Measurements from ENCODE around the gene MATCAP1. TPM values are rescaled to one million over a fixed set of nuclear protein-coding genes. Genes with fewer than 3 reads are reported as not detected.

MATCAP1 gene
- total RNA-seq, 1 experiment from 2014 or later, result 51.2 TPM

- Histone ChIP-seq H3K9ac (ENCODE audit: extremely low read depth, insufficient read length, low read length) (no peak within 1 kb of the TSS), H3K4ac (ENCODE audit: low read depth, low read length) (no peak within 1 kb of the TSS), H2BK15ac (ENCODE audit: low read depth, low read length) (no peak within 1 kb of the TSS), H3K23ac (ENCODE audit: insufficient read length, low read depth, low read length) (no peak within 1 kb of the TSS), H2BK20ac (ENCODE audit: low read depth, low read length, poor library complexity, severe bottlenecking) (no peak within 1 kb of the TSS), H3T11ph (ENCODE audit: low read length) (no peak within 1 kb of the TSS), H3K79me1 (ENCODE audit: insufficient read depth, low read depth, low read length, poor library complexity, severe bottlenecking) (peaks cover 13% of the 10 kb centered on the region), H4K5ac (ENCODE audit: insufficient read length, low read depth, low read length) (no peak within 1 kb of the TSS), H3K9me3 (ENCODE audit: control insufficient read depth, low read depth, low read length) (no peaks in the 10 kb centered on the region), H4K8ac (replicated peaks; ENCODE audit: insufficient read length, low read depth, low read length) (no peak within 1 kb of the TSS), H4K91ac (ENCODE audit: insufficient read length, low read depth, low read length) (no peak within 1 kb of the TSS), H4K20me1 (ENCODE audit: control insufficient read depth, insufficient read depth, insufficient read length) (no peaks in the 10 kb centered on the region), H3K27ac (ENCODE audit: insufficient read length, low read depth, low read length) (no peak within 1 kb of the TSS), H2BK5ac (ENCODE audit: insufficient read length, low read length) (no peak within 1 kb of the TSS), H3K18ac (ENCODE audit: insufficient read length, low read depth, low read length) (no peak within 1 kb of the TSS), H2AFZ (ENCODE audit: low read length) (no peak within 1 kb of the TSS), H3K4me1 (ENCODE audit: insufficient read depth, low read length) (peaks cover 4% of the 10 kb centered on the region; the same call in 1 of the 2 replicates), H3K56ac (ENCODE audit: insufficient read length, low read depth, low read length) (no peak within 1 kb of the TSS), H2BK120ac (ENCODE audit: low read depth, low read length, poor library complexity, severe bottlenecking) (no peak within 1 kb of the TSS), H3K79me2 (ENCODE audit: insufficient read depth, low read length) (peaks cover 13% of the 10 kb centered on the region; the same call in 1 of the 2 replicates), H2AK5ac (ENCODE audit: insufficient read length, low read length) (no peak within 1 kb of the TSS), H3K4me2 (ENCODE audit: insufficient read depth, insufficient read length, low read length) (no peak within 1 kb of the TSS), H3K27me3 (ENCODE audit: insufficient read depth, low read length) (no peaks in the 10 kb centered on the region; the same call in none of the 2 replicates), H2BK12ac (ENCODE audit: insufficient read length, low read depth, low read length) (no peak within 1 kb of the TSS), H3K14ac (ENCODE audit: insufficient read depth, low read length) (no peak within 1 kb of the TSS), H3K23me2 (ENCODE audit: insufficient read length, low read depth, low read length, poor library complexity, severe bottlenecking) (peaks cover 8% of the 10 kb centered on the region)
- TF ChIP-seq CTCF (conservative IDR thresholded peaks at IDR 0.05), result no peak
- WGBS (ENCODE audit: extremely low coverage, insufficient read length, low lambda C conversion rate), result no CpG with 5 or more reads among the region's 6 CpGs
- Mint-ChIP-seq H3K9me3 (no peaks in the 10 kb centered on the region; a peak in 2 of 5 replicates), H3K27ac (no peak within 1 kb of the TSS), H3K27me3 (ENCODE audit: low read depth) (peaks cover 20% of the 10 kb centered on the region), H3K4me3 (peak within 1 kb of the TSS; percentile 52 to 59; a peak in 4 of 5 replicates), H3K4me1 (peaks cover 29 to 42% of the 10 kb centered on the region in 2 experiments), H3K36me3 (ENCODE audit: insufficient read depth in 1 of 3, low read depth in 3 of 3) (peaks cover 17 to 24% (median 23%) of the 10 kb centered on the region in 3 experiments)
- DNase-seq, result no peak
Observed at GRCh38 chr16:67190041-67190440, 6.3 kb upstream of the MATCAP1 start, which contains the start of gene EXOC3L1. EXOC3L1 (minus strand) TSS chr16:67190136; CDS start chr16:67189676, 460 bp downstream.

Measured in H9 (cell line).